Immature natural killer cell (primary cell): ENCODE results near the gene PLEKHJ1. TPM values are rescaled to one million over a fixed set of nuclear protein-coding genes. Genes with fewer than 3 reads are reported as not detected.
"Not testable (repeated sequence)": the region's sequence is repeated elsewhere in the genome, so short reads cannot be mapped to it uniquely, and the experiment has no call there.

Experiments used
- DNase-seq, 3 donors: peaks; one replicate each; pipeline ENCODE4 v3.0.0; 2022; ENCODE audit warnings: mixed read lengths in 1 of 3
- H3K27ac Mint-ChIP-seq, 6 donors: one replicate each; pipeline ENCODE4 v1.8.0; 2020; ENCODE audit warnings: mixed read lengths in 6 of 6, mild to moderate bottlenecking in 5 of 6, inconsistent platforms in 4 of 6, moderate library complexity in 3 of 6
- H3K27me3 Mint-ChIP-seq, 3 donors: one replicate each; pipeline ENCODE4 v1.8.0; 2020 to 2021; ENCODE audit warnings: low read depth in 3 of 3, mild to moderate bottlenecking in 3 of 3, mixed read lengths in 3 of 3, moderate library complexity in 3 of 3, inconsistent platforms in 1 of 3
- H3K36me3 Mint-ChIP-seq, 3 donors: one replicate each; pipeline ENCODE4 v1.8.0; 2020; ENCODE audit warnings: mixed read lengths in 3 of 3, inconsistent platforms in 2 of 3, mild to moderate bottlenecking in 2 of 3
- H3K4me1 Mint-ChIP-seq, 2 donors: one replicate each; pipeline ENCODE4 v1.8.0; 2020; ENCODE audit warnings: inconsistent platforms in 2 of 2, mild to moderate bottlenecking in 2 of 2, mixed read lengths in 2 of 2, moderate library complexity in 1 of 2
- H3K4me3 Mint-ChIP-seq, 5 donors: one replicate each; pipeline ENCODE4 v1.8.0; 2020; ENCODE audit warnings: mild to moderate bottlenecking in 5 of 5, mixed read lengths in 5 of 5, inconsistent platforms in 3 of 5, moderate library complexity in 3 of 5
- H3K9me3 Mint-ChIP-seq, 6 donors: one replicate each; pipeline ENCODE4 v1.8.0; 2020; ENCODE audit warnings: mild to moderate bottlenecking in 6 of 6, mixed read lengths in 6 of 6, inconsistent platforms in 4 of 6, moderate library complexity in 3 of 6
- polyA plus RNA-seq, 3 donors: library from polyadenylated mRNA; unstranded; fragments of 300-500 nt; fragmentation: Illumina TruSeq; gene quantifications; one replicate each; pipeline ENCODE4 v1.2.3, GENCODE V29; 2021

Gene PLEKHJ1, protein sequence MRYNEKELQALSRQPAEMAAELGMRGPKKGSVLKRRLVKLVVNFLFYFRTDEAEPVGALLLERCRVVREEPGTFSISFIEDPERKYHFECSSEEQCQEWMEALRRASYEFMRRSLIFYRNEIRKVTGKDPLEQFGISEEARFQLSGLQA
- 100 to 1,000 TPM; 115 to 148 (median 117) TPM for polyA plus RNA-seq

GRCh38 chr19:2236314-2237050, at the start of gene PLEKHJ1, which contains the start of gene SF3A2:
Gene PLEKHJ1, minus strand, starts transcription at chr19:2236329. Its CDS starts 81 bp downstream, at chr19:2236248.
Gene SF3A2, plus strand, starts transcription at chr19:2236824. Its CDS starts 6,595 bp downstream, at chr19:2243419.
- DNase-seq: peak; percentile 99 to 100 (median 99)
- Mint-ChIP-seq H3K4me1 (peaks cover 61 to 69% of the 10 kb centered on the region in 2 donors), H3K27ac (peak within 1 kb of the TSS; percentile 95 to 99 (median 97)), H3K9me3 (peaks cover 0 to 2% (median 0%) of the 10 kb centered on the region in 6 donors), H3K27me3 (peaks cover 12 to 19% (median 13%) of the 10 kb centered on the region in 3 donors), H3K4me3 (peak within 1 kb of the TSS; percentile 90 to 99 (median 97)), H3K36me3 (peaks cover 0 to 4% (median 0%) of the 10 kb centered on the region in 3 donors)

DNA sequence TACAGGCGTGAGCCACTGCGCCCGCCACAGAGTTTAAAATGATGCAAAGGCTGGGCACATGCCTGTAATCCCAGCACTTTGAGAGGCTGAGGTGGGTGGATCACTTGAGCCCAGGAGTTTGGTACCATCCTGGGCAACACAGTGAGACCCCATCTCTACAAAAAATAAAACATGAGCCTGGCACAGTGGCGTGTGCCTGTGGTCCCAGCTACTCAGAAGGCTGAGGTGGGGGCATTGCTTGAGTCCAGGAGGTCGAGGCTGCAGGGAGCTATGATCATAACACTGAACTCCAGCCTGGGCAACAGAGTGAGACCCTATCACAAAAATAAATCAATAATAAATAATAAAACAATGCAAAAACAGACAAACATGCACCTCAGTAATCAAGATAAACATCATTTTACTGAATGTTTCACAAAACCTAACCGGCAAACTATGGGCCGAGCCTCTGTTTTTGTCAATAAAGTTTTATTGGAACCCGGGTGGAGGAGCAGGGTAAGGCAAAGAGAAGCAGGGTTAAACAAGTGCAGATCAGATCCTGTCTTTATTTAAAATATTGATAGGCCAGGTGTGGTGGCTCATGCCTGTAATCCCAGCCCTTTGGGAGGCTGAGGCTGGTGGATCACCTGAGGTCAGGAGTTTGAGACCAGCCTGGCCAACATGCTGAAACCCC, 47.8 kb upstream of the PLEKHJ1 start:
- DNase-seq: no peak
- Mint-ChIP-seq H3K4me1 (peaks cover 28 to 36% of the 10 kb centered on the region in 2 donors), H3K27me3 (peaks cover 11 to 21% (median 21%) of the 10 kb centered on the region in 3 donors), H3K36me3 (no peaks in the 10 kb centered on the region), H3K4me3 (no peak overlapping the region), H3K27ac (peak overlapping the region in 2 of 6 donors; percentile 28 to 34), H3K9me3 (no peaks in the 10 kb centered on the region)

DNA sequence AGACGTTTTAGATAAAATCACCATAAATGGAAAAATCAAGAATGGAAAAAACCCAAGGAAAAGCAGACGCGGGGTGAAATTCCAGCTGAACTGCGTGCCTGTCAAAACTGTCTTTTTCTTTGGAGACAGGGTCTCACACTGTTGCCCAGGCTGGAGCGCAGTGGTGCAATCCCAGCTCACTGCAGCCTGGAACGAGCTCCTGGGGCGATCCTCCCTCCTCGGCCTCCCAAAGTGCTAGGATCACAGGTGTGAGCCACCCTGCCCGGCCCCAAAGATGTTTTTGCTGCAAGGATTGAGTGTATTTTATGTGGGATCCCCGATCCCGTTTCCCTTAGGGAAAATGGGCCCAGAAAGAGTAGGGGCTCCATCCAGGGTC, 46.7 kb upstream of the PLEKHJ1 start:
- no peak for DNase-seq

GRCh38 chr19:2282062-2282861, 46.1 kb upstream of the PLEKHJ1 start, which contains the start of gene PEAK3:
Gene PEAK3, minus strand, starts transcription at chr19:2282175. Its CDS starts 1,244 bp downstream, at chr19:2280931.
- DNase-seq: peak; percentile 80 to 81 (median 80)
- Mint-ChIP-seq H3K36me3 (peaks cover 0 to 2% (median under 1%) of the 10 kb centered on the region in 3 donors), H3K27ac (peak within 1 kb of the TSS; percentile 87 to 93 (median 90)), H3K9me3 (no peaks in the 10 kb centered on the region), H3K27me3 (peaks cover 11 to 19% (median 19%) of the 10 kb centered on the region in 3 donors), H3K4me1 (peaks cover 19 to 23% of the 10 kb centered on the region in 2 donors), H3K4me3 (peak within 1 kb of the TSS; percentile 87 to 92 (median 91))

More for the DNA sequence above, 46.7 kb upstream of the PLEKHJ1 start:
- peak overlapping the region; percentile 87 to 92 (median 91) for H3K4me3 Mint-ChIP-seq
- H3K27ac Mint-ChIP-seq: peak overlapping the region; percentile 51 to 93 (median 82)
- H3K36me3 Mint-ChIP-seq: no peaks in the 10 kb centered on the region
- H3K4me1 Mint-ChIP-seq: peaks cover 17 to 24% of the 10 kb centered on the region in 2 donors
- H3K9me3 Mint-ChIP-seq: no peaks in the 10 kb centered on the region
- H3K27me3 Mint-ChIP-seq: peaks cover 10 to 21% (median 14%) of the 10 kb centered on the region in 3 donors

DNA sequence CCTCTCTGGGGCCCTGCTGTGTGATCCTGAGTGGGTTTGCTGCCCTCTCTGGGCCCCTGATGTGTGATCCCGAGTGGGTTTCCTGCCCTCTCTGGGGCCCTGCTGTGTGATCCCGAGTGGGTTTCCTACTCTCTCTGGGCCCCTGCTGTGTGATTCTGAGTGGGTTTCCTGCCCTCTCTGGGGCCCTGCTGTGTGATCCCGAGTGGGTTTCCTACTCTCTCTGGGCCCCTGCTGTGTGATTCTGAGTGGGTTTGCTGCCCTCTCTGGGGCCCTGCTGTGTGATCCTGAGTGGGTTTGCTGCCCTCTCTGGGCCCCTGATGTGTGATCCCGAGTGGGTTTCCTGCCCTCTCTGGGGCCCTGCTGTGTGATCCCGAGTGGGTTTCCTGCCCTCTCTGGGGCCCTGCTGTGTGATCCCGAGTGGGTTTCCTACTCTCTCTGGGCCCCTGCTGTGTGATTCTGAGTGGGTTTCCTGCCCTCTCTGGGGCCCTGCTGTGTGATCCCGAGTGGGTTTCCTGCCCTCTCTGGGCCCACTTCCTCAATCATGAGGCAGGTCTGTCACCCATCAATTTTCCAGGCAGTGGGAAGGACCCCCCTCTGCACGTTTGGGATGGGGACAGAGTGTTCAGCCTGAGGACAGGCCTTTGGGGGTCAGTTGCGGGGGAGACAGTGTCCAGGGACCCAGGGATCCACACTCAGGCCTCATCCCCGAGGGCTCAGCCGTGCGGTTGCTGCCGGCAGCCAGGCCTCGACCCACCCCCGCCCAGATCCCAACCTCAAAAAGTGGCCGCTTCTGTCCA, 45.3 kb upstream of the PLEKHJ1 start:
- Mint-ChIP-seq H3K27me3 (peaks cover 16 to 26% (median 24%) of the 10 kb centered on the region in 3 donors), H3K27ac (peak overlapping the region; percentile 87 to 93 (median 90)), H3K4me1 (peaks cover 22 to 27% of the 10 kb centered on the region in 2 donors), H3K4me3 (peak overlapping the region; percentile 87 to 92 (median 91))
- not testable (repeated sequence) for H3K9me3 Mint-ChIP-seq, DNase-seq, H3K36me3 Mint-ChIP-seq

GRCh38 chr19:2280633-2281264, 44.6 kb upstream of the PLEKHJ1 start:
- Mint-ChIP-seq H3K4me3 (peak overlapping the region; percentile 27 to 54 (median 49)), H3K27ac (peak overlapping the region in 5 of 6 donors; percentile 12 to 78 (median 39)), H3K4me1 (peaks cover 22 to 28% of the 10 kb centered on the region in 2 donors), H3K27me3 (peaks cover 16 to 25% (median 24%) of the 10 kb centered on the region in 3 donors), H3K9me3 (no peaks in the 10 kb centered on the region), H3K36me3 (peaks cover 0 to 5% (median 4%) of the 10 kb centered on the region in 3 donors)
- no peak for DNase-seq

- Mint-ChIP-seq H3K4me1 (peaks cover 36 to 42% of the 10 kb centered on the region in 2 donors), H3K27ac (peak overlapping the region in 1 of 6 donors; percentile 20), H3K36me3 (peaks cover 3 to 8% (median 4%) of the 10 kb centered on the region in 3 donors), H3K9me3 (no peaks in the 10 kb centered on the region), H3K4me3 (no peak overlapping the region), H3K27me3 (peaks cover 31 to 40% (median 38%) of the 10 kb centered on the region in 3 donors)
- DNase-seq: no peak
These were observed 42.5 kb upstream of the PLEKHJ1 start for GRCh38 chr19:2278459-2279158.

- no peaks in the 10 kb centered on the region for H3K9me3 Mint-ChIP-seq
- no peak for DNase-seq
- H3K36me3 Mint-ChIP-seq: peaks cover 4 to 12% (median 7%) of the 10 kb centered on the region in 3 donors
- H3K4me3 Mint-ChIP-seq: peak overlapping the region in 1 of 5 donors; percentile 49
- H3K27ac Mint-ChIP-seq: peak overlapping the region in 5 of 6 donors; percentile 39 to 75 (median 55)
- H3K4me1 Mint-ChIP-seq: peaks cover 32 to 40% of the 10 kb centered on the region in 2 donors
- H3K27me3 Mint-ChIP-seq: peaks cover 38 to 42% (median 41%) of the 10 kb centered on the region in 3 donors
These were observed 41.0 kb upstream of the PLEKHJ1 start for GRCh38 chr19:2277138-2277537.

GRCh38 chr19:2276429-2276986, 40.4 kb upstream of the PLEKHJ1 start:
- no peaks in the 10 kb centered on the region for H3K9me3 Mint-ChIP-seq
- H3K27me3 Mint-ChIP-seq: peaks cover 38 to 40% (median 40%) of the 10 kb centered on the region in 3 donors
- H3K4me1 Mint-ChIP-seq: peaks cover 31 to 39% of the 10 kb centered on the region in 2 donors
- H3K27ac Mint-ChIP-seq: peak overlapping the region in 3 of 6 donors; percentile 46 to 72 (median 55)
- peaks cover 4 to 12% (median 10%) of the 10 kb centered on the region in 3 donors for H3K36me3 Mint-ChIP-seq
- no peak for DNase-seq
- H3K4me3 Mint-ChIP-seq: no peak overlapping the region

GRCh38 chr19:2275588-2276428, 39.7 kb upstream of the PLEKHJ1 start:
- Mint-ChIP-seq H3K4me1 (peaks cover 33 to 40% of the 10 kb centered on the region in 2 donors), H3K36me3 (peaks cover 4 to 12% (median 12%) of the 10 kb centered on the region in 3 donors), H3K4me3 (no peak overlapping the region), H3K27me3 (peaks cover 39 to 41% (median 40%) of the 10 kb centered on the region in 3 donors), H3K9me3 (no peaks in the 10 kb centered on the region), H3K27ac (no peak overlapping the region)
- no peak for DNase-seq
